ENCODE data around the gene LRRC70.

LRRC70 gene

DNA sequence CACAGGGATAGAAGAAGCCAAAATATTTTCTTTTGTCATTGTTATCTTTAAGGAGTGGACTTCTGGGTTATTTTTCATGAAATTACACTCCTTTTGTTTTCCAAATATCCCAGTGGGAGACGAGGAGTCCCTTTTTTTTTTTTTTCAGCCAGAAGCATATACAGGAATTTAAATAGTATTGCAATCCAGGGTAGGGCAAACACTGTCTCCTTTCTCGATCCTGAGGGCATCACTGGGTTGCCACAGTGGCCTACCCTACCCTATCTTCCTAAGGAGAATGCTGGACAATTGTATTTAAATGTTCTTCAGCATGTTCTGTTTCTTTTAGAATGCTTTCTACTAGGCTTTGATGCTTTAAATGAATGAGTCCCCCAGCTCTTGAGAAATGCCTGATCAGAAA is 47.9 kb downstream of the LRRC70 start:
- TF ChIP-seq, protein P1, sequence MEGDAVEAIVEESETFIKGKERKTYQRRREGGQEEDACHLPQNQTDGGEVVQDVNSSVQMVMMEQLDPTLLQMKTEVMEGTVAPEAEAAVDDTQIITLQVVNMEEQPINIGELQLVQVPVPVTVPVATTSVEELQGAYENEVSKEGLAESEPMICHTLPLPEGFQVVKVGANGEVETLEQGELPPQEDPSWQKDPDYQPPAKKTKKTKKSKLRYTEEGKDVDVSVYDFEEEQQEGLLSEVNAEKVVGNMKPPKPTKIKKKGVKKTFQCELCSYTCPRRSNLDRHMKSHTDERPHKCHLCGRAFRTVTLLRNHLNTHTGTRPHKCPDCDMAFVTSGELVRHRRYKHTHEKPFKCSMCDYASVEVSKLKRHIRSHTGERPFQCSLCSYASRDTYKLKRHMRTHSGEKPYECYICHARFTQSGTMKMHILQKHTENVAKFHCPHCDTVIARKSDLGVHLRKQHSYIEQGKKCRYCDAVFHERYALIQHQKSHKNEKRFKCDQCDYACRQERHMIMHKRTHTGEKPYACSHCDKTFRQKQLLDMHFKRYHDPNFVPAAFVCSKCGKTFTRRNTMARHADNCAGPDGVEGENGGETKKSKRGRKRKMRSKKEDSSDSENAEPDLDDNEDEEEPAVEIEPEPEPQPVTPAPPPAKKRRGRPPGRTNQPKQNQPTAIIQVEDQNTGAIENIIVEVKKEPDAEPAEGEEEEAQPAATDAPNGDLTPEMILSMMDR (IDR thresholded peaks at IDR 0.05; ENCODE audit: insufficient read depth, low read length, poor library complexity, severe bottlenecking), result no peak
- DNase-seq (ENCODE audit: extremely low read depth, insufficient read length), result no peak
- peaks cover 3% of the 10 kb centered on the region; the same call in 1 of the 2 replicates for H3K36me3 ChIP-seq (ENCODE audit: control insufficient read depth, insufficient read depth, low read length)
- no peaks in the 10 kb centered on the region for H3K27me3 ChIP-seq (replicated peaks; ENCODE audit: control insufficient read depth, insufficient read depth, low read length)
- H3K4me3 ChIP-seq (replicated peaks; ENCODE audit: low read depth, low read length), result no peak overlapping the region

DNA sequence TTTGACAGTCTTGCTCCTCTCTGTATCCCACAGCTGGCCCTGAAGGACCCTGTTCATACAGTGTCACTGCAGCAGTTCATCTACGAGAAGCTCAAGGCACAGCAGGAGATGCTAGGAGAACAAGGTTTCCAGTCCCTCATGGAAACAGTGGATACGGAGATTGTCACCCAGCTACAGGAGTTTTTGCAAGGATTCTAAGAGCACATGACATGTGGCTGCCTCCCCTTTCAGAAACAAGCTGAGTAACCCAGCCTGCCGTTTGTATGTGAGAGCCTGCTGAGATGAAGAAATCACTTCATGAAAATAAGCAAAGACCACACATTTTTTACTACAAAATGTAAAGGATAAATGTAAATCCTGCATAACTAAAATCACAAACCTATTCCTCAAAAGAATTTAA is 48.5 kb downstream of the LRRC70 start:
- no peak for DNase-seq (ENCODE audit: extremely low read depth, insufficient read length)
- peaks cover 3% of the 10 kb centered on the region; the same call in 1 of the 2 replicates for H3K36me3 ChIP-seq (ENCODE audit: control insufficient read depth, insufficient read depth, low read length)
- no peaks in the 10 kb centered on the region for H3K27me3 ChIP-seq (replicated peaks; ENCODE audit: control insufficient read depth, insufficient read depth, low read length)
- H3K4me3 ChIP-seq (replicated peaks; ENCODE audit: low read depth, low read length), result no peak overlapping the region
- TF ChIP-seq, protein P1 (IDR thresholded peaks at IDR 0.05; ENCODE audit: insufficient read depth, low read length, poor library complexity, severe bottlenecking), result no peak

DNA sequence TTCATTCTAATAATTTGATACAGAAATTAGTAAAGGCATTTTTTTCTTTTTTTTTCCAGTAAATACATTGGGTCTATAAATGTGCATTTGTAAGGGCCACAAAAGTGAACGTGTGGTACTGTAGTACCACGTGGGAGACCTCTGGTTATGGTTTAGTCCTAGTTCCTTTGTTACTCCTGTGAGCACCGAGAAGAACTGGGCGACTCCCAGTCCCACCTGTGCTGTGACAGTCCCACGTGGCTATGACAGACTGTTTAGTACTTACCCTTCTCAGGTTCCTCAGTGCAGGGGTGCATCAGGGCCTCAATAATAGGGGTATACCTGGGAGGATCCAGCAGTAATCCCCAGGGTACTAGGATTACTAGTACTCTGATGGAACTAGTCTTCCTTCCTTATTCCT is 49.3 kb downstream of the LRRC70 start:
- no peaks in the 10 kb centered on the region for H3K27me3 ChIP-seq (replicated peaks; ENCODE audit: control insufficient read depth, insufficient read depth, low read length)
- TF ChIP-seq, protein P1 (IDR thresholded peaks at IDR 0.05; ENCODE audit: insufficient read depth, low read length, poor library complexity, severe bottlenecking), result no peak
- DNase-seq (ENCODE audit: extremely low read depth, insufficient read length), result no peak
- H3K4me3 ChIP-seq (replicated peaks; ENCODE audit: low read depth, low read length), result no peak overlapping the region
- peaks cover 3% of the 10 kb centered on the region; the same call in 1 of the 2 replicates for H3K36me3 ChIP-seq (ENCODE audit: control insufficient read depth, insufficient read depth, low read length)

Measured in GM06990 (cell line).